K562 (cell line): ENCODE data around the gene LNPEP. TPM values are rescaled to one million over a fixed set of nuclear protein-coding genes. Genes with fewer than 3 reads are reported as not detected.

ENCODE experiments used
- AFF4 ChIP-seq: sonication (generic); formaldehyde crosslinking; IDR thresholded peaks from 2 replicates; pipeline ENCODE4 v1.8.0; 2023; ENCODE audit warnings: mild to moderate bottlenecking, missing genetic modification reagents
- ATF1 ChIP-seq, 2 experiments: fragments of 450-650 bp in 1 of 2; IDR thresholded peaks; 2 replicates each; pipeline ENCODE4 v1.6.1; 2016; ENCODE audit warnings: missing compliant biosample characterization in 1 of 2, missing genetic modification characterization in 1 of 2
- CEBPB ChIP-seq: fragments of 450-650 bp; IDR thresholded peaks from 2 replicates; pipeline ENCODE4 v1.6.1; 2016; ENCODE audit warnings: missing genetic modification characterization, missing compliant biosample characterization
- CHD1 ChIP-seq: fragments of 200-600 bp; sonication (generic); IDR thresholded peaks from one replicate; pipeline ENCODE4 v1.6.1; 2012; ENCODE audit warnings: mild to moderate bottlenecking, moderate library complexity, low read length, inconsistent platforms
- ETV1 ChIP-seq: fragments of 450-650 bp; conservative IDR thresholded peaks from 2 replicates; pipeline ENCODE4 v1.6.1; 2016; ENCODE audit warnings: missing genetic modification characterization, control low read depth, low read depth, missing compliant biosample characterization
- FOSL1 ChIP-seq: fragments of 200-800 bp; sonication (Bioruptor generic); conservative IDR thresholded peaks from 2 replicates; pipeline ENCODE4 v1.6.1; 2016; ENCODE audit warnings: missing genetic modification characterization, missing compliant biosample characterization
- GATA2 ChIP-seq: sonication (generic); formaldehyde crosslinking; IDR thresholded peaks from 2 replicates; pipeline ENCODE4 v1.4.0; 2020; ENCODE audit warnings: mild to moderate bottlenecking, missing genetic modification reagents
- RNF2 ChIP-seq: sonication (generic); IDR thresholded peaks from 2 replicates; pipeline ENCODE4 v1.6.1; 2016
- SIN3A ChIP-seq, 2 experiments: fragments of 150-350 bp in 1 of 2; IDR thresholded peaks; 2 replicates each; pipeline ENCODE4 v1.6.1; 2011 to 2016; ENCODE audit warnings: borderline replicate concordance in 2 of 2, low read depth in 2 of 2, low read length in 2 of 2, mild to moderate bottlenecking in 2 of 2, moderate library complexity in 2 of 2; ENCODE audit not compliant: control insufficient read depth in 1 of 2
- SLC30A9 ChIP-seq: fragments of 250-450 bp; sonication (Bioruptor Pico); IDR thresholded peaks from 2 replicates; pipeline ENCODE4 v1.8.0; 2022; ENCODE audit warnings: mild to moderate bottlenecking, moderate library complexity
- SPI1 ChIP-seq: IDR thresholded peaks from 2 replicates; pipeline ENCODE4 v1.6.1; 2011; ENCODE audit warnings: low read depth, low read length, control low read depth, borderline replicate concordance
- SRSF1 ChIP-seq: fragments of 200-400 bp; formaldehyde crosslinking; IDR thresholded peaks from 2 replicates; pipeline ENCODE4 v1.6.1; 2017; ENCODE audit warnings: mild to moderate bottlenecking, low read depth, low read length, moderate library complexity
- TCF3 ChIP-seq: sonication (generic); formaldehyde crosslinking; IDR thresholded peaks from 2 replicates; pipeline ENCODE4 v1.4.0; 2020; ENCODE audit warnings: mild to moderate bottlenecking, missing genetic modification reagents
- TEAD1 ChIP-seq, 2 experiments: fragments of 450-650 bp in 1 of 2; sonication (generic) in 1 of 2; formaldehyde crosslinking; IDR thresholded peaks; 2 replicates each; pipeline versions ENCODE4 v1.4.0 to v1.8.0; 2020 to 2022; ENCODE audit warnings: mild to moderate bottlenecking in 2 of 2, missing genetic modification reagents in 1 of 2
- TEAD4 ChIP-seq, 2 experiments: sonication (generic) in 1 of 2; formaldehyde crosslinking in 1 of 2; IDR thresholded peaks; 2 replicates each; pipeline versions ENCODE4 v1.6.1 to v1.8.0; 2012 to 2022; ENCODE audit warnings: borderline replicate concordance in 1 of 2, inconsistent platforms in 1 of 2, low read length in 1 of 2, mild to moderate bottlenecking in 1 of 2, missing genetic modification reagents in 1 of 2
- ZBTB7A ChIP-seq: IDR thresholded peaks from 2 replicates; pipeline ENCODE4 v1.6.1; 2011; ENCODE audit warnings: low read depth, mild to moderate bottlenecking, low read length, moderate library complexity, borderline replicate concordance; ENCODE audit not compliant: control insufficient read depth
- ZNF24 ChIP-seq: fragments of 450-650 bp; IDR thresholded peaks from 2 replicates; pipeline ENCODE4 v1.6.1; 2016
- ZNF436 ChIP-seq: fragments of 250-450, 450-650 bp; sonication (Bioruptor Pico); formaldehyde crosslinking; IDR thresholded peaks from 2 replicates; pipeline ENCODE4 v1.7.0; 2020; ENCODE audit warnings: mild to moderate bottlenecking
- polyA plus RNA-seq, 8 experiments: library from polyadenylated mRNA; depleted of rRNA in 4 of 8; stranded (reverse) in 5 of 8; unstranded in 3 of 8; fragments of >200 nt; fragmentation: Nextera tagmentation in 2 of 8; fragmentation: Illumina TruSeq in 1 of 8; extraction: Ambion mirVana in 2 of 8; extraction: Trizol in 1 of 8; gene quantifications; 2 replicates each; pipeline versions ENCODE4 v1.2.1 to v1.2.3, GENCODE V29; 2011 to 2014; ENCODE audit warnings: inconsistent platforms in 1 of 8, missing spikeins in 1 of 8
- total RNA-seq, 7 experiments: library from RNA; depleted of rRNA in 6 of 7; stranded (reverse); fragments of >200 nt in 6 of 7; fragmentation: Illumina TruSeq in 2 of 7; extraction: Trizol in 2 of 7; gene quantifications; 2 replicates each; pipeline versions ENCODE4 v1.2.1 to v1.2.3, GENCODE V29; 2011 to 2021; ENCODE audit warnings: low replicate concordance in 1 of 7

Gene LNPEP
- total and polyA plus RNA-seq, 9 of the 15 experiments (the other 6 are each of a cell fraction or from before 2014, with no cell fraction given) = 2.6 to 27.9 (median 11.2) TPM

GRCh38 chr5:96934708-96935558 is 947 bp upstream of the LNPEP start (continued):
- TF ChIP-seq CHD1 (no peak), TEAD1 (CRISPR knock-in tag; IDR thresholded peaks at IDR 0.05) (peak in 1 of 2 experiments; percentile 87; a peak in 3 of 4 replicates), SPI1 (no peak), ZBTB7A (peak; percentile 90), TEAD4 (IDR thresholded peaks at IDR 0.05; ENCODE audit: low read length) (no peak), TEAD4 (CRISPR knock-in tag; IDR thresholded peaks at IDR 0.05; ENCODE audit: borderline replicate concordance) (no peak), ZNF436 (no peak), SRSF1 (no peak; the same call in 1 of the 2 replicates), RNF2 (peak; percentile 71), CEBPB (tag) (no peak), ZNF24 (0 out of 2 replicates have a peak, but pooled peaks have one; percentile 6), FOSL1 (tag) (no peak), GATA2 (CRISPR knock-in tag) (no peak), TCF3 (CRISPR knock-in tag) (no peak), AFF4 (peak; percentile 73; the same call in 1 of the 2 replicates), ATF1 (CRISPR knock-in tag; IDR thresholded peaks at IDR 0.05) (no peak), ATF1 (tag; IDR thresholded peaks at IDR 0.05) (peak; percentile 70), SLC30A9 (no peak), ETV1 (tag) (peak; percentile 87), SIN3A (IDR thresholded peaks at IDR 0.05; ENCODE audit: borderline replicate concordance in 2 of 2, control insufficient read depth in 1 of 2, low read depth in 2 of 2, low read length in 2 of 2) (peak in 1 of 2 experiments; percentile 53; a peak in 2 of 4 replicates)
